ENCODE results near the gene BBS9. TPM values are rescaled to one million over a fixed set of nuclear protein-coding genes. Genes with fewer than 3 reads are reported as not detected.
"Not testable (repeated sequence)": the region's sequence is repeated elsewhere in the genome, so short reads cannot be mapped to it uniquely, and the experiment has no call there.

The BBS9 gene
- polyA plus RNA-seq, 4 donors = 2.0 to 8.8 (median 3.0) TPM

DNA sequence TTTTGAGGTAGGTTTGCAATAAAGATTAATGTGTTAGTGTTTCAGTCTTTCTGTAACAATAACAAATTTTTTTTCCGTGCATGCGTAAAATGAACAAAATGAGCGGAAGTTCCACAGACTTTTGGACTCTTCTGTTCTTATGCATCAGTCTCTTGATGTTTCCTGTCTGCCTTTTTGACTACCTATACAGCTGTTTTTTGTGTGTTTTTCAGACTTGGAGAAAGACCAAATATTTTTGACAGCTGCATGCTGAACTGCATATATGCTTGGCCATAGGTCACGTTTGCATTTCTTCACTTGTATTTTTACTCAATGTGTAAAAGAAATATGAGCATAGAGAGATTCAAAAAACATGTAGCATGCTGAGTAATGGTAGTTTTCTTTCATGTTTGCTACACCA is 119.3 kb downstream of the BBS9 start:
- no peaks in the 10 kb centered on the region for H3K4me1 ChIP-seq (ENCODE audit: control insufficient read depth in 3 of 3, insufficient read depth in 2 of 3, low read depth in 1 of 3, low read length in 2 of 3)
- no peak overlapping the region for H3K4me3 ChIP-seq (ENCODE audit: low read depth in 1 of 3, low read length in 3 of 3)
- H3K36me3 ChIP-seq (ENCODE audit: control insufficient read depth in 3 of 3, insufficient read depth in 2 of 3, low read depth in 1 of 3, low read length in 3 of 3) = no peaks in the 10 kb centered on the region
- H3K27ac ChIP-seq (ENCODE audit: low read depth in 1 of 3, low read length in 2 of 3) = no peak overlapping the region
- H3K27me3 ChIP-seq (ENCODE audit: control insufficient read depth in 3 of 3, insufficient read depth in 3 of 3, low read length in 3 of 3) = no peaks in the 10 kb centered on the region
- DNase-seq (no peak), FAIRE-seq (no peak)
- WGBS, 3 donors = 80 to 92% (median 81%) methylated on average over 4 of the region's 4 CpGs
- peaks cover 0 to 7% of the 10 kb centered on the region in 2 donors for H3K9me3 ChIP-seq (ENCODE audit: control insufficient read depth in 2 of 2, insufficient read depth in 1 of 2, low read depth in 1 of 2, low read length in 1 of 2)

GRCh38 chr7:33250421-33250871 is 121.1 kb downstream of the BBS9 start:
- H3K36me3 ChIP-seq (ENCODE audit: control insufficient read depth in 3 of 3, insufficient read depth in 2 of 3, low read depth in 1 of 3, low read length in 3 of 3) = no peaks in the 10 kb centered on the region
- no peak overlapping the region for H3K27ac ChIP-seq (ENCODE audit: low read depth in 1 of 3, low read length in 2 of 3)
- no peaks in the 10 kb centered on the region for H3K4me1 ChIP-seq (ENCODE audit: control insufficient read depth in 3 of 3, insufficient read depth in 2 of 3, low read depth in 1 of 3, low read length in 2 of 3)
- no peak overlapping the region for H3K4me3 ChIP-seq (ENCODE audit: low read depth in 1 of 3, low read length in 3 of 3)
- H3K9me3 ChIP-seq (ENCODE audit: control insufficient read depth in 2 of 2, insufficient read depth in 1 of 2, low read depth in 1 of 2, low read length in 1 of 2) = peaks cover 0 to 7% of the 10 kb centered on the region in 2 donors
- DNase-seq = no peak
- H3K27me3 ChIP-seq (ENCODE audit: control insufficient read depth in 3 of 3, insufficient read depth in 3 of 3, low read length in 3 of 3) = no peaks in the 10 kb centered on the region
- no peak for FAIRE-seq

GRCh38 chr7:33251301-33251700 is 121.9 kb downstream of the BBS9 start:
- DNase-seq (no peak), FAIRE-seq (no peak)
- H3K27me3 ChIP-seq (ENCODE audit: control insufficient read depth in 3 of 3, insufficient read depth in 3 of 3, low read length in 3 of 3) = no peaks in the 10 kb centered on the region
- peaks cover 0 to 7% of the 10 kb centered on the region in 2 donors for H3K9me3 ChIP-seq (ENCODE audit: control insufficient read depth in 2 of 2, insufficient read depth in 1 of 2, low read depth in 1 of 2, low read length in 1 of 2)
- no peaks in the 10 kb centered on the region for H3K36me3 ChIP-seq (ENCODE audit: control insufficient read depth in 3 of 3, insufficient read depth in 2 of 3, low read depth in 1 of 3, low read length in 3 of 3)
- H3K4me3 ChIP-seq (ENCODE audit: low read depth in 1 of 3, low read length in 3 of 3) = no peak overlapping the region
- H3K27ac ChIP-seq (ENCODE audit: low read depth in 1 of 3, low read length in 2 of 3) = no peak overlapping the region
- H3K4me1 ChIP-seq (ENCODE audit: control insufficient read depth in 3 of 3, insufficient read depth in 2 of 3, low read depth in 1 of 3, low read length in 2 of 3) = no peaks in the 10 kb centered on the region

DNA sequence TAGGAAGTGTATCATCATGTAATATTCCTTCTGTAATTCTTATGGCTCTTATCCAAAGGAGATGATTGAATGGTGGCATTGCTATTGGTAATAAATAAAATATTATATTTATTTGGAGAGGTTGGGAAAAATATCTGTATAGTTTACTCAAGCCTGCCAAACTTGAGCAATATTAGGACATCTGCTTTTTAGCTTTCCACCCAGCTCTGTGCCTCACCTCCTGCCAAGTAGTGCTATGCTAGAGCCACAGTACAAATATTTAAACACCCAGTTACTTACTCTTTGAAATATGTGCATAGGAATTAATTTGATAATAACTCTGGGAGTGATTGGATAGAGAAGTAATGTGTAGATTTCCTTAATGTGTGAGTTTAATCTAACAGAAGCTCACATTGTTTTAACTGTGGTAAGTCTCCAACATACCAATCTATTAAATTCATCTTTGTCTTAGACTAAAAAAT is 129.2 kb downstream of the BBS9 start:
- H3K4me3 ChIP-seq (ENCODE audit: low read depth in 1 of 3, low read length in 3 of 3) = no peak overlapping the region
- no peak overlapping the region for H3K27ac ChIP-seq (ENCODE audit: low read depth in 1 of 3, low read length in 2 of 3)
- no peaks in the 10 kb centered on the region for H3K9me3 ChIP-seq (ENCODE audit: control insufficient read depth in 2 of 2, insufficient read depth in 1 of 2, low read depth in 1 of 2, low read length in 1 of 2)
- no peaks in the 10 kb centered on the region for H3K36me3 ChIP-seq (ENCODE audit: control insufficient read depth in 3 of 3, insufficient read depth in 2 of 3, low read depth in 1 of 3, low read length in 3 of 3)
- no peaks in the 10 kb centered on the region for H3K4me1 ChIP-seq (ENCODE audit: control insufficient read depth in 3 of 3, insufficient read depth in 2 of 3, low read depth in 1 of 3, low read length in 2 of 3)
- FAIRE-seq (no peak), DNase-seq (no peak)
- no peaks in the 10 kb centered on the region for H3K27me3 ChIP-seq (ENCODE audit: control insufficient read depth in 3 of 3, insufficient read depth in 3 of 3, low read length in 3 of 3)

DNA sequence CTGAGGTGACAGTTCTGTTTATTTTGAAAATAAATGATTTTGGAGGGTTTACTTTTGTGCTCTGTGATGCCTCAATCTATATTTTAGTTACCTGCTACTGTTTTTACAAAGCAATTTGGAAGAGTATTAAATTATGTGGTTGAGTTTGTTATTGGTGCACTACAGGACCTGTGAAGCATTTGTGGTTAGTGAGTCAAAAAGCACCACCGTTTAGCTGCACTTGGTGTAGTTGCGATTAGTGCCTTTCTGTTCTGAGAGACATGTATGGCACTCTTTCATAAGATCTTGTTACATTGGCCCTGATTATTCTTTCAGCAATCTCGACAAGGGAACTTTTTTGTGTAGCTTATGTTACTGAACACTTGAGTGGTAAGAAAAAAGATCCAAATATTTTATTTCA is 132.2 kb downstream of the BBS9 start:
- no peak overlapping the region for H3K4me3 ChIP-seq (ENCODE audit: low read depth in 1 of 3, low read length in 3 of 3)
- no peak overlapping the region for H3K27ac ChIP-seq (ENCODE audit: low read depth in 1 of 3, low read length in 2 of 3)
- H3K27me3 ChIP-seq (ENCODE audit: control insufficient read depth in 3 of 3, insufficient read depth in 3 of 3, low read length in 3 of 3) = no peaks in the 10 kb centered on the region
- no peak for FAIRE-seq
- DNase-seq = no peak
- no peaks in the 10 kb centered on the region for H3K9me3 ChIP-seq (ENCODE audit: control insufficient read depth in 2 of 2, insufficient read depth in 1 of 2, low read depth in 1 of 2, low read length in 1 of 2)
- H3K4me1 ChIP-seq (ENCODE audit: control insufficient read depth in 3 of 3, insufficient read depth in 2 of 3, low read depth in 1 of 3, low read length in 2 of 3) = no peaks in the 10 kb centered on the region
- WGBS, 3 donors = 54 to 81% (median 56%) methylated on average over 3 of the region's 3 CpGs
- no peaks in the 10 kb centered on the region for H3K36me3 ChIP-seq (ENCODE audit: control insufficient read depth in 3 of 3, insufficient read depth in 2 of 3, low read depth in 1 of 3, low read length in 3 of 3)

DNA sequence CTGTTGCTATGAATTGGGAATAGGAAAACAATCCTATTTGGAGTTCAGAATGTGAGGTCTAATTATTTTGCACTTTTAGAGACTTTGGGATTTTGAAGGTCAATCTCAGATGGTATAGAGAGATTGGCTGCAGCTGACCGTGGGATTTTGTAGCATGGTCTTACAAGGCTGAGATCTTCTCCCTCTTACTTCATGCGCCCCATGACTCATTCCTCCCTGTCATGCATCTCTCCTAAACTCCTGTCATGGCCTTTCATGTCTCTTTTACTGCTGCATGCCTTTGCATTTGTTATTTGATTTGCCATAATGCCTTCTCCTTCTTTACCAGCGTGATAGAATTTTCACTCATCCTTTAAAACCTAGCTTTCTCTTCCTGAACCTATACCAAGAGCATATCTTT is 133.1 kb downstream of the BBS9 start:
- FAIRE-seq = no peak
- Histone ChIP-seq H3K4me1 (ENCODE audit: control insufficient read depth in 3 of 3, insufficient read depth in 2 of 3, low read depth in 1 of 3, low read length in 2 of 3) (no peaks in the 10 kb centered on the region), H3K9me3 (ENCODE audit: control insufficient read depth in 2 of 2, insufficient read depth in 1 of 2, low read depth in 1 of 2, low read length in 1 of 2) (no peaks in the 10 kb centered on the region), H3K27me3 (ENCODE audit: control insufficient read depth in 3 of 3, insufficient read depth in 3 of 3, low read length in 3 of 3) (no peaks in the 10 kb centered on the region), H3K27ac (ENCODE audit: low read depth in 1 of 3, low read length in 2 of 3) (no peak overlapping the region), H3K36me3 (ENCODE audit: control insufficient read depth in 3 of 3, insufficient read depth in 2 of 3, low read depth in 1 of 3, low read length in 3 of 3) (no peaks in the 10 kb centered on the region), H3K4me3 (ENCODE audit: low read depth in 1 of 3, low read length in 3 of 3) (no peak overlapping the region)
- DNase-seq = no peak
- 90 to 96% (median 94%) methylated on average over 3 of the region's 3 CpGs for WGBS, 3 donors

DNA sequence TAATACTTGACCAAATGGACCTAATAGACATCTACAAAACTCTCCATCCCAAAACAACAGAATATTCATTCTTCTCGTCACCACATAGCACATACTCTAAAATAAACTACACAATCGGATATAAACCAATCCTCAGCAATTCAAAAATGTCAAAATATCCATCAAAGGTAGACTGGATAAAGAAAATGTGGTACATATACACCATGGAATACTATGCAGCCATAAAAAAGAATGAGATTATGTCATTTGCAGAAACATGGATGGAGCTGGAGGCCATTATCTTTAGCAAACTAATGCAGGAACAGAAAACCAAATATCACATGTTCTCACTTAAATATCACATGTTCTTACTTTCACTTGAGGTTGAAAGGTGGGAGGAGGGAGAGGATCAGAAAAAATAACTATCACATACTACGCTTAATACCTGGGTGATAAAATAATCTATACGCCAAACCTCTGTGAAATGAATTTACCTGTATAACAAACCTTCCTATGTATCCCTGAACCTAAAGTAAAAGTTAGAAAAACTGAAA is 142.5 kb downstream of the BBS9 start:
- DNase-seq; H3K4me1 ChIP-seq (ENCODE audit: control insufficient read depth in 3 of 3, insufficient read depth in 2 of 3, low read depth in 1 of 3, low read length in 2 of 3); H3K36me3 ChIP-seq (ENCODE audit: control insufficient read depth in 3 of 3, insufficient read depth in 2 of 3, low read depth in 1 of 3, low read length in 3 of 3); H3K9me3 ChIP-seq (ENCODE audit: control insufficient read depth in 2 of 2, insufficient read depth in 1 of 2, low read depth in 1 of 2, low read length in 1 of 2); H3K4me3 ChIP-seq (ENCODE audit: low read depth in 1 of 3, low read length in 3 of 3); FAIRE-seq; H3K27me3 ChIP-seq (ENCODE audit: control insufficient read depth in 3 of 3, insufficient read depth in 3 of 3, low read length in 3 of 3); H3K27ac ChIP-seq (ENCODE audit: low read depth in 1 of 3, low read length in 2 of 3): not testable (repeated sequence)
- 96 to 100% (median 97%) methylated on average over 4 of the region's 4 CpGs for WGBS, 3 donors

DNA sequence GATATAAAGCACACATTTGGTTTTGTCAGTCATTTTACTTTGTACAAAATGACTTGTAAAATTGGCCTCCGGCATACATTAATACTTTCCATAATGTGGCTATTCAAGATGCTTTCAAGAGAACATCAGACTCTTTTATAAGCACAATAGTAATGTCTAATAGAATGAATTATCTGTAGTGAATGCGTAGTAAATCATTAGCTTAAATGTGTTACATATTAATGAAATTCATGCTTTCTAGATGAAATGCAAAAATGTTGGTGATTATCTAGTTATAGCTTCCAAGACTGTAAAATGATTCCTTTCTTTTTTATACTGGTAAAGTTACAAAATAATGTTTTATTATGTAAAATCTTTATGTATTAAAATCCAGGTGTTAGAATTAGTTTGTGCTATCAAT is 144.0 kb downstream of the BBS9 start:
- peaks cover 0 to 14% of the 10 kb centered on the region in 2 donors for H3K9me3 ChIP-seq (ENCODE audit: control insufficient read depth in 2 of 2, insufficient read depth in 1 of 2, low read depth in 1 of 2, low read length in 1 of 2)
- no peak for FAIRE-seq
- DNase-seq = no peak
- 94 to 100% (median 97%) methylated on average over 2 of the region's 2 CpGs for WGBS, 3 donors
- no peak overlapping the region for H3K4me3 ChIP-seq (ENCODE audit: low read depth in 1 of 3, low read length in 3 of 3)
- no peaks in the 10 kb centered on the region for H3K4me1 ChIP-seq (ENCODE audit: control insufficient read depth in 3 of 3, insufficient read depth in 2 of 3, low read depth in 1 of 3, low read length in 2 of 3)
- H3K36me3 ChIP-seq (ENCODE audit: control insufficient read depth in 3 of 3, insufficient read depth in 2 of 3, low read depth in 1 of 3, low read length in 3 of 3) = peaks cover 0 to 6% (median 0%) of the 10 kb centered on the region in 3 donors
- H3K27me3 ChIP-seq (ENCODE audit: control insufficient read depth in 3 of 3, insufficient read depth in 3 of 3, low read length in 3 of 3) = no peaks in the 10 kb centered on the region
- no peak overlapping the region for H3K27ac ChIP-seq (ENCODE audit: low read depth in 1 of 3, low read length in 2 of 3)

- WGBS, 3 donors = 90 to 97% (median 95%) methylated on average over 3 of the region's 3 CpGs
- no peak for FAIRE-seq
Observed at GRCh38 chr7:33276325-33276724, 147.0 kb downstream of the BBS9 start.

More at GRCh38 chr7:33276325-33276724, 147.0 kb downstream of the BBS9 start:
- Histone ChIP-seq H3K27ac (ENCODE audit: low read depth in 1 of 3, low read length in 2 of 3) (no peak overlapping the region), H3K4me3 (ENCODE audit: low read depth in 1 of 3, low read length in 3 of 3) (no peak overlapping the region), H3K36me3 (ENCODE audit: control insufficient read depth in 3 of 3, insufficient read depth in 2 of 3, low read depth in 1 of 3, low read length in 3 of 3) (peaks cover 0 to 3% (median 0%) of the 10 kb centered on the region in 3 donors), H3K9me3 (ENCODE audit: control insufficient read depth in 2 of 2, insufficient read depth in 1 of 2, low read depth in 1 of 2, low read length in 1 of 2) (peaks cover 0 to 26% of the 10 kb centered on the region in 2 donors), H3K4me1 (ENCODE audit: control insufficient read depth in 3 of 3, insufficient read depth in 2 of 3, low read depth in 1 of 3, low read length in 2 of 3) (no peaks in the 10 kb centered on the region), H3K27me3 (ENCODE audit: control insufficient read depth in 3 of 3, insufficient read depth in 3 of 3, low read length in 3 of 3) (no peaks in the 10 kb centered on the region)
- DNase-seq = no peak

Measured in small intestine (tissue), 7 donors.